Type B pancreatic cell (in vitro differentiated cells): Measurements from ENCODE around the gene KCTD5. TPM values are rescaled to one million over a fixed set of nuclear protein-coding genes. Genes with fewer than 3 reads are reported as not detected.

ENCODE experiments used
- DNase-seq: peaks from one replicate; pipeline ENCODE4 v3.0.0; 2021; ENCODE audit warnings: mixed read lengths; ENCODE audit not compliant: unreplicated experiment; ENCODE audit errors: extremely low spot score
- H3K27ac Mint-ChIP-seq: 2 replicates; pipeline ENCODE4 v1.8.0; 2021; ENCODE audit warnings: mild to moderate bottlenecking, mixed read lengths
- H3K27me3 Mint-ChIP-seq: 2 replicates; pipeline ENCODE4 v1.8.0; 2021; ENCODE audit warnings: mixed read lengths
- H3K36me3 Mint-ChIP-seq: 2 replicates; pipeline ENCODE4 v1.8.0; 2021; ENCODE audit warnings: mixed read lengths
- H3K4me1 Mint-ChIP-seq: one replicate; pipeline ENCODE4 v1.8.0; 2021; ENCODE audit warnings: mixed read lengths; ENCODE audit not compliant: unreplicated experiment
- H3K4me3 Mint-ChIP-seq: 2 replicates; pipeline ENCODE4 v1.8.0; 2021; ENCODE audit warnings: mild to moderate bottlenecking, mixed read lengths
- H3K9me3 Mint-ChIP-seq: 2 replicates; pipeline ENCODE4 v1.8.0; 2021; ENCODE audit warnings: mixed read lengths
- total RNA-seq: library from RNA; stranded (reverse); gene quantifications from 2 replicates; pipeline ENCODE4 v1.2.1, GENCODE V29; 2021; ENCODE audit warnings: low replicate concordance
- TF ChIP-seq, protein P1 (sequence below): fragments of 200-600 bp; sonication (generic); conservative IDR thresholded peaks from 2 replicates; pipeline ENCODE4 v1.5.0; 2021; ENCODE audit warnings: antibody characterized with exemption, mild to moderate bottlenecking

KCTD5 gene
- total RNA-seq, 1 donor from 2014 or later: 25.1 TPM

DNA sequence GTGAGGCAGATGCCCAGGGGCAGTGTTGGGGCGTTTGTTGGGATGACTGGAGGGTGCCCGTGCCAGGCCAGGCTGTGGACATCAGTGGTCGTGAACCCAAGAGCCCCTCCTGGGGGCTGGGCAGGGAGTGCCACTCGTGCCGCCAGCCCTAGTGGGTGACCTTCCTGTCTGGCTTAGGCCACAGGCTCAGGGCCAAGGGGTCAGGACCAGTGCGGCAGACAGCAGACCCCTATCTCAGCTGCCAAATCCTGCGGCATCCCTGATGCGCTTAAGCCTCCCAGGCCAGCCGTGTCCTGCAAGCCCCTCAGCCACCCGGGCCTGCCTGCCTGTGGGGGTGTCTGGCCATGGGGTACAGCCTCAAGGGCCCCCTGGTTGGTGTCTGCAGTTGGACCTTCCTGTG lies 23.0 kb downstream of the KCTD5 start:
- Mint-ChIP-seq H3K4me1 (no peaks in the 10 kb centered on the region), H3K27ac (no peak overlapping the region), H3K4me3 (no peak overlapping the region), H3K9me3 (no peaks in the 10 kb centered on the region), H3K36me3 (no peaks in the 10 kb centered on the region), H3K27me3 (no peaks in the 10 kb centered on the region)
- DNase-seq: no peak
- TF ChIP-seq, protein P1, sequence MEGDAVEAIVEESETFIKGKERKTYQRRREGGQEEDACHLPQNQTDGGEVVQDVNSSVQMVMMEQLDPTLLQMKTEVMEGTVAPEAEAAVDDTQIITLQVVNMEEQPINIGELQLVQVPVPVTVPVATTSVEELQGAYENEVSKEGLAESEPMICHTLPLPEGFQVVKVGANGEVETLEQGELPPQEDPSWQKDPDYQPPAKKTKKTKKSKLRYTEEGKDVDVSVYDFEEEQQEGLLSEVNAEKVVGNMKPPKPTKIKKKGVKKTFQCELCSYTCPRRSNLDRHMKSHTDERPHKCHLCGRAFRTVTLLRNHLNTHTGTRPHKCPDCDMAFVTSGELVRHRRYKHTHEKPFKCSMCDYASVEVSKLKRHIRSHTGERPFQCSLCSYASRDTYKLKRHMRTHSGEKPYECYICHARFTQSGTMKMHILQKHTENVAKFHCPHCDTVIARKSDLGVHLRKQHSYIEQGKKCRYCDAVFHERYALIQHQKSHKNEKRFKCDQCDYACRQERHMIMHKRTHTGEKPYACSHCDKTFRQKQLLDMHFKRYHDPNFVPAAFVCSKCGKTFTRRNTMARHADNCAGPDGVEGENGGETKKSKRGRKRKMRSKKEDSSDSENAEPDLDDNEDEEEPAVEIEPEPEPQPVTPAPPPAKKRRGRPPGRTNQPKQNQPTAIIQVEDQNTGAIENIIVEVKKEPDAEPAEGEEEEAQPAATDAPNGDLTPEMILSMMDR: no peak

- no peaks in the 10 kb centered on the region for H3K9me3 Mint-ChIP-seq
- TF ChIP-seq, protein P1: no peak
- no peak for DNase-seq
- H3K27ac Mint-ChIP-seq: no peak overlapping the region
- no peaks in the 10 kb centered on the region for H3K27me3 Mint-ChIP-seq
- H3K36me3 Mint-ChIP-seq: no peaks in the 10 kb centered on the region
- no peak overlapping the region for H3K4me3 Mint-ChIP-seq
- H3K4me1 Mint-ChIP-seq: no peaks in the 10 kb centered on the region
These were observed 23.8 kb downstream of the KCTD5 start for GRCh38 chr16:2706085-2706484.

- DNase-seq: no peak
- no peak overlapping the region for H3K4me3 Mint-ChIP-seq
- H3K9me3 Mint-ChIP-seq: no peaks in the 10 kb centered on the region
- H3K4me1 Mint-ChIP-seq: no peaks in the 10 kb centered on the region
- no peaks in the 10 kb centered on the region for H3K36me3 Mint-ChIP-seq
- TF ChIP-seq, protein P1: no peak
- H3K27ac Mint-ChIP-seq: no peak overlapping the region
- H3K27me3 Mint-ChIP-seq: no peaks in the 10 kb centered on the region
These were observed 24.4 kb downstream of the KCTD5 start for GRCh38 chr16:2706611-2707311.

- Mint-ChIP-seq H3K27me3 (no peaks in the 10 kb centered on the region), H3K9me3 (no peaks in the 10 kb centered on the region), H3K4me1 (no peaks in the 10 kb centered on the region), H3K27ac (no peak overlapping the region), H3K36me3 (no peaks in the 10 kb centered on the region), H3K4me3 (no peak overlapping the region)
- DNase-seq: no peak
- TF ChIP-seq, protein P1: no peak
These were observed 25.3 kb downstream of the KCTD5 start for GRCh38 chr16:2707368-2708289.

GRCh38 chr16:2708290-2708639 lies 25.9 kb downstream of the KCTD5 start:
- TF ChIP-seq, protein P1: no peak
- Mint-ChIP-seq H3K36me3 (no peaks in the 10 kb centered on the region), H3K9me3 (no peaks in the 10 kb centered on the region), H3K4me3 (no peak overlapping the region), H3K27me3 (no peaks in the 10 kb centered on the region), H3K27ac (no peak overlapping the region), H3K4me1 (no peaks in the 10 kb centered on the region)
- no peak for DNase-seq
